H7 (cell line): ENCODE measurements around the gene GPD1. TPM values are rescaled to one million over a fixed set of nuclear protein-coding genes. Genes with fewer than 3 reads are reported as not detected.
"Not testable (repeated sequence)": the region's sequence is repeated elsewhere in the genome, so short reads cannot be mapped to it uniquely, and the experiment has no call there.

Experiments used
- DNase-seq: peaks from one replicate; pipeline ENCODE4 v3.0.0; 2012
- H3K27me3 ChIP-seq: 2 replicates; pipeline ENCODE4 v1.6.0; 2011; ENCODE audit warnings: mild to moderate bottlenecking, low read length; ENCODE audit not compliant: control insufficient read depth, insufficient read depth
- H3K36me3 ChIP-seq: replicated peaks from 2 replicates; pipeline ENCODE4 v1.5.1; 2011; ENCODE audit warnings: low read length; ENCODE audit not compliant: control insufficient read depth, insufficient read depth
- H3K4me3 ChIP-seq: 2 replicates; pipeline ENCODE4 v1.5.1; 2011; ENCODE audit warnings: low read depth, mild to moderate bottlenecking, control low read depth, low read length, moderate library complexity; ENCODE audit not compliant: insufficient read depth
- total RNA-seq: library from RNA; depleted of rRNA; stranded (reverse); fragments of >200 nt; shearing (Covaris generic); gene quantifications from 2 replicates; pipeline ENCODE4 v1.2.3, GENCODE V29; 2014; rRNA removed

Gene GPD1
- total RNA-seq, 1 experiment from 2014 or later: not detected

GRCh38 chr12:50151047-50151687 is 47.4 kb downstream of the GPD1 start:
- Histone ChIP-seq H3K36me3 (no peaks in the 10 kb centered on the region), H3K4me3 (no peak overlapping the region), H3K27me3 (no peaks in the 10 kb centered on the region)
- DNase-seq: no peak

GRCh38 chr12:50154947-50155346 is 51.1 kb downstream of the GPD1 start:
- H3K27me3 ChIP-seq, H3K4me3 ChIP-seq, DNase-seq, H3K36me3 ChIP-seq: not testable (repeated sequence)

GRCh38 chr12:50156641-50157040 is 52.8 kb downstream of the GPD1 start:
- Histone ChIP-seq H3K27me3 (no peaks in the 10 kb centered on the region), H3K4me3 (no peak overlapping the region), H3K36me3 (no peaks in the 10 kb centered on the region; the same call in 1 of the 2 replicates)
- no peak for DNase-seq

GRCh38 chr12:50157259-50157658 is 53.5 kb downstream of the GPD1 start:
- no peak for DNase-seq
- H3K36me3 ChIP-seq: no peaks in the 10 kb centered on the region; the same call in 1 of the 2 replicates

GRCh38 chr12:50160643-50161042 is 56.8 kb downstream of the GPD1 start:
- no peak overlapping the region for H3K4me3 ChIP-seq
- H3K36me3 ChIP-seq: no peaks in the 10 kb centered on the region; the same call in 1 of the 2 replicates
- H3K27me3 ChIP-seq: no peaks in the 10 kb centered on the region
- DNase-seq: no peak

More at GRCh38 chr12:50157259-50157658, 53.5 kb downstream of the GPD1 start:
- H3K4me3 ChIP-seq: no peak overlapping the region
- H3K27me3 ChIP-seq: no peaks in the 10 kb centered on the region

Other genes starting within 250 kb of the GPD1 start
- gene FAIM2, start 200.1 kb upstream of the GPD1 start, total RNA-seq: not detected in 2 replicates
- gene AQP2, start 153.3 kb upstream of the GPD1 start, total RNA-seq: not detected in 2 replicates
- 1.7 and 2.9 TPM in 2 replicates for gene AQP5, start 142.1 kb upstream of the GPD1 start, total RNA-seq
- gene AQP6, start 131.1 kb upstream of the GPD1 start, total RNA-seq: not detected in 2 replicates
- 80.6 and 85.1 TPM in 2 replicates for gene RACGAP1, start 78.5 kb upstream of the GPD1 start, total RNA-seq
- 0.81 and 1.2 TPM in 2 replicates for gene ASIC1, start 46.4 kb upstream of the GPD1 start, total RNA-seq
- gene SMARCD1, start 18.7 kb upstream of the GPD1 start, total RNA-seq: 182 and 196 TPM in 2 replicates
- gene COX14, start 8.2 kb downstream of the GPD1 start, total RNA-seq: 33.4 and 38.3 TPM in 2 replicates
- 23.9 and 24.6 TPM in 2 replicates for gene CERS5, start 63.4 kb downstream of the GPD1 start, total RNA-seq
- 34.0 and 53.2 TPM in 2 replicates for gene LIMA1, start 179.5 kb downstream of the GPD1 start, total RNA-seq